GM18498 (cell line): ENCODE results near the gene FAAH.
"Not testable (repeated sequence)": the region's sequence is repeated elsewhere in the genome, so short reads cannot be mapped to it uniquely, and the experiment has no call there.

Experiments
- ATAC-seq: cut with Tn5 transposase; IDR thresholded peaks from one replicate; pipeline ENCODE4 v1.9.1; 2021; ENCODE audit warnings: mild to moderate bottlenecking, moderate library complexity; ENCODE audit not compliant: unreplicated experiment

The FAAH gene

DNA sequence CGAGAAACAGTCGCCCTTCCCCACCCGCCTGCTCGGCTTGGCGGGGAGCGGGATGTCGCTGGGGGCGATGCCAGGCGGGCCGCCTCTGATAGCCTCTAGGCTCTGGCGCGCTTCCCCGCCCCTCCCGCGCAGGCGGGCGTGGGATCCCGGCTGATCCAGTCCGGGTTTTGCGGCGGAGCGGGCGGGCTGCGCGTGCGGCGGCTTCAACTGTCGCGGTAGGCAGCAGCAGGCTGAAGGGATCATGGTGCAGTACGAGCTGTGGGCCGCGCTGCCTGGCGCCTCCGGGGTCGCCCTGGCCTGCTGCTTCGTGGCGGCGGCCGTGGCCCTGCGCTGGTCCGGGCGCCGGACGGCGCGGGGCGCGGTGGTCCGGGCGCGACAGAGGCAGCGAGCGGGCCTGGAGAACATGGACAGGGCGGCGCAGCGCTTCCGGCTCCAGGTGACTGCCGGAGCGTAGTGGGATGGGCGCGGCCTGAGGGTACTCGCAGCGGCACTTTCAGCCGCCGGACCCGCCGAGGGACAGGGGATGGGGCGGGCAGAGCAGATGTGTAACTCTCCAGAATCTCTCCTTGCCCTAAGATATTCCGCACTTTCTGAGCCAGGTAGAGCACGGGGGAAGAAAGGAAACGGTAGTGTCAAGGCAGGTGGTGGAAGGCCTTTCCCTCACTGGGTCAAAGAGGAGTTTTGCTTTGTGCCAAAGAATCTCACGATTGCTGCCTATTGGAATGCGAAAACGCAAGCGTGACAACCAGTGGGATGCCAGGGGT is at the start of gene FAAH:
Gene FAAH (plus strand): TSS at position 210 of the 764 bp plus-strand sequence. CDS start 32 bp downstream, at position 242.
- no peak for ATAC-seq

DNA sequence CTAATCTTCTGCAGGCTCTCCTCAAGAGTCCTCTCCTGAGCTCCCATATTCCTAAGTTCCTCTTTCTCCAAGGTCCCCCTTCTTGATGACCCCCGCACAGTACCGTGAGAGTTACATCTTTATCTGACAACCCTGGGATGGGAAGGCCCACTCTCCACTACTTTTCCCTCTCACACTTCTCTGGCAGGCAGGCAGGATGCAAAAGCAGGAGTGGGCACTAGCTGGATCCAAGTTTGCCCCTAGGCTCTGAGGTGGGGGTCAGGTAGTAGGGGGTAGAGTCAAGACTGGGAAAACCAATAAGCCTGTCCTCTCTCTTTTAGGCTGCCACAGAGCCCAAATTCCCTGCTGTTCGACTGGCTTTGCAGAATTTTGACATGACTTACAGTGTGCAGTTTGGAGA is 49.6 kb upstream of the FAAH start:
- no peak for ATAC-seq

- no peak for ATAC-seq
Measured at GRCh38 chr1:46345281-46345680, 48.8 kb upstream of the FAAH start.

- ATAC-seq, result no peak
Measured at GRCh38 chr1:46352363-46352762, 41.8 kb upstream of the FAAH start.

DNA sequence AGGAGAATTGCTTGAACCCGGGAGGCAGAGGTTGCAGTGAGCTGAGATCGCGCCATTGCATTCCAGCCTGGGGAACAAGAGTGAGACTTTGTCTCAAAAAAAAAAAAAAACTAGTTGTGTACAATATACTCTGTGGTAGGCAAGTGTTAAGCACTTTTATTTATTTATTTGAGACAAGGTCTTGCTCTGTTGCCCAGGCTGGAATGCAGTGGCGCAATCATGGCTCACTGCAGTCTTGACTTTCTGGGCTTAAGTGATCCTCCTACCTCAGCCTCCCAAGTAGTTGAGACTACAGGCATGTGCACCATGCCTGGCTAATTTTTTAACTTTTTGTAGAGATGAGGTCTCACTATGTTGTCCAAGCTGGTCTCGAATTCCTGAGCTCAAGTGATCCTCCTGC is 38.2 kb upstream of the FAAH start:
- not testable (repeated sequence) for ATAC-seq

- ATAC-seq, result no peak
Measured at GRCh38 chr1:46362158-46362557, 32.0 kb upstream of the FAAH start.

DNA sequence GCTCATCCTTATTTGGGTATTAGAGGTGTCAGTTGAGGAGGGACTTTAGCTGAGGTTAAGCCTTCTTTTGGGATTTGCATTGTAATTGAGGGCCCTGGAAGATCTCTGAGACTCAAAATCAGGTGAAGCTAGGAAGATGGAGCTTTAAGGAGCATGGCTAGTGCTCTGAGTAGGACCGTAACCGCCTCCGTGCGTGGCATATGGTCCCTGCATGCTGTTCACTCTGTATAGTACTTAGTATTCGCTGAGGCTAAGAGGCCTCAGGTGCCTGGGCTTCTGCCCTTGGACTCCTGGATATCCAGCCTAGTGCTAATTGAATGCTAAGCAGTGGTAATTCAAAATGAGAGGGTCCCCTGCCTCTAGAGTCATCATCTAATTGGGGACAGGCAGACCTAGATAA is 31.0 kb upstream of the FAAH start:
- no peak for ATAC-seq

DNA sequence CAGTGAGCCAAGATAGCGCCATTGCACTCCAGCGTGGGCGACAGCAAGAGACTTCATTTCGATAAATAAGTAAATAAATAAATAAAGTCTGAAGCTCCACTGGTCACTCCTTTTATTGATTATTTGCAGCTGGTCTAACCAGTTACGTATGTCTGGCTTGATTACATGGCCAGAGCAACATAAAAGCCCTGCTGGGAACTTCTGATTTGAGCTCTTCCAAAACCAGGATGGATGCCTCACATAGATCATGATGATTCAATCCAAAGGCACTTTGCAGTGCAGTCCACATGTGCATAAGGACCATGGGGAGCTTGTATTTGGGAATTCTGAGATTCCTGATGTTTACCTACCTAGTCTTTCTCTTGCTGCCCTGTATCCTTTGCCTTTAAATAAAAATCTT is 29.5 kb upstream of the FAAH start:
- no peak for ATAC-seq

DNA sequence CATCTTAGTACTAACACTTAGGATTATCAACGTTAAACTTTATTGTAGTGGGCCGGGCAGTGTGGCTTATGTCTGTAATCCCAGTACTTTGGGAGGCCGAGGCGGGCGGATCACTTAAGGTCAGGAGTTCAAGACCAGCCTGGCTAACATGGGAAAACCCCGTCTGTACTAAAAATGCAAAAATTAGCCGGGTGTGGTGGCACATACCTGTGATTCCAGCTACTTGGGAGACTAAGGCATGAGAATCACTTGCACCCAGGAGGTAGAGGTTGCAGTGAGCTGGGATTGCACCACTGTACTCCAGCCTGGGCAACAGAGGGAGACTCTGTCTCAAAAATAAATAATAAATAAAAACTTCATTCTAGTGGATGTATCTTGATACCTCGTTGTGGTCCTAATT is 28.3 kb upstream of the FAAH start:
- not testable (repeated sequence) for ATAC-seq

- no peak for ATAC-seq
Measured at GRCh38 chr1:46367072-46367471, 27.0 kb upstream of the FAAH start.

DNA sequence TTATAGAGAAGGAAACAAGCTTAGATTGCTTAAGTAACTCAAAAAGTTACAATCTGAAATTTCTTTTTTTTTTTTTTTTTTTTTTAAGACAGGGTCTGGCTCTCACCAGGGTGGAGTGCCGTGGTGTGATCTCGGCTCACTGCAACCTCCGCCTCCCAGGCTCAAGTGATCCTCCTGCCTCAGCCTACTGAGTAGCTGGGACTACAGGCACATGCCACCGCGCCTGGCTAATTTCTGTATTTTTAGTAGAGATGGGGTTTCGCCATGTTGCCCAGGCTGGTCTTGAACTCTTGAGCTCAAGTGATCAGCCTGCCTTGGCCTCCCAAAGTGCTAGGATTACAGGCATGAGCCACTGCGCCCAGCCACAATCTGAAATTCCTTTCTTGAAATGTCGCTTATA is 26.4 kb upstream of the FAAH start:
- not testable (repeated sequence) for ATAC-seq

- ATAC-seq, result no peak
Measured at GRCh38 chr1:46368791-46369190, 25.3 kb upstream of the FAAH start.

DNA sequence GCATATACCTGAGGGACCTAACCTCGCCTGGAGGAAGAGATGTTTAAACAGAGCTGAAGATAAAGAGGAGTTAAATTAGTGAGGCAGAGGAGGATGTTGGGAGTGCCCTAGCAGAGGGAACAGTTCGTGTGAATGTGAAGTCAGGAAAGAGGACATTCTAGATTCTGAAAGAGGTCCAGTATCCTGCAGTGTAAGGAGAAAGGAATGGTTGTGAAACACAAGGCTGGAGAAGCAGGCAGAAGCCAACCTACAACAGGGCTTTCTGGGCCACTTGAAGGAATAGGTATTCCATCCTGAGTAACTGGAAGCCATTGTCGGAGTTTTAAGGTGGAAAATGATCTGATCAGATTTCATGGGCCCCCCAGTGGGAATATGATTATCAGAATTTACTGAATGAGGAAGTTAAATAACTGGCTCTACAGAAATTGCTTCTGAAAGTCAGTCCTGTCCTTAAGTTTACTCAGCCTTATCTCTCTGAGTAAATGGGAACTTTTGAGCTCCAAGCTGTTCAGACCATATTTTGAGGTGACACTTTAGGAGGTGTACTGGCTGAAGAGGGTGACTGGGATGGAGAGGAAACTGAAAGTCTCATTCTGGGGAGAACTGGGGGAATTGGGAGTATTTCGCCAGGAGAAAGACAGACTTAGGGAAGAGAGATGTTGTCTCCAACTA is 24.4 kb upstream of the FAAH start:
- no peak for ATAC-seq

DNA sequence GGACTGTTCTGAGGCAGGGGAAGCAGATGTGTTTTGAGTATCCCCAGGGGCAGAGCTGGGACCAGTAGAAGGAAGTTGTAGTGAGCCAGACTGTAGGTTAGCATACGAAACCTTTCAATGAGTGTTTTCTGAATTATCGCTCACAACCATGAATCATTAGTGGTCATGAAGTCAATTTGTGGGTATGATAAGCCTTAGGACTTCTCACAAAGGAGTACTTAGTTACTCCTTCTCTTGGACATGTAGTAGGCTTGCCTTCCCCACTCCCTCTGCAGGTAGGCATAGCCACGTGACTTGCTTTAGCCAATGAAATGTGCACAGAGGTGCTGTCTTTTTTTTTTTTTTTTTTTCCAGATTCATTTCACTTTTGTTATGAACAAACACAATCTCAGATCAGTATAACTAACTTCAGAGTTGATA is 23.9 kb upstream of the FAAH start:
- no peak for ATAC-seq

- no peak for ATAC-seq
Measured at GRCh38 chr1:46372431-46372830, 21.7 kb upstream of the FAAH start.

- ATAC-seq, result no peak
Measured at GRCh38 chr1:46379996-46380395, 14.1 kb upstream of the FAAH start.

- ATAC-seq, result no peak
Measured at GRCh38 chr1:46380508-46380907, 13.6 kb upstream of the FAAH start.

GRCh38 chr1:46393510-46393909 is 607 bp upstream of the FAAH start:
- no peak for ATAC-seq

DNA sequence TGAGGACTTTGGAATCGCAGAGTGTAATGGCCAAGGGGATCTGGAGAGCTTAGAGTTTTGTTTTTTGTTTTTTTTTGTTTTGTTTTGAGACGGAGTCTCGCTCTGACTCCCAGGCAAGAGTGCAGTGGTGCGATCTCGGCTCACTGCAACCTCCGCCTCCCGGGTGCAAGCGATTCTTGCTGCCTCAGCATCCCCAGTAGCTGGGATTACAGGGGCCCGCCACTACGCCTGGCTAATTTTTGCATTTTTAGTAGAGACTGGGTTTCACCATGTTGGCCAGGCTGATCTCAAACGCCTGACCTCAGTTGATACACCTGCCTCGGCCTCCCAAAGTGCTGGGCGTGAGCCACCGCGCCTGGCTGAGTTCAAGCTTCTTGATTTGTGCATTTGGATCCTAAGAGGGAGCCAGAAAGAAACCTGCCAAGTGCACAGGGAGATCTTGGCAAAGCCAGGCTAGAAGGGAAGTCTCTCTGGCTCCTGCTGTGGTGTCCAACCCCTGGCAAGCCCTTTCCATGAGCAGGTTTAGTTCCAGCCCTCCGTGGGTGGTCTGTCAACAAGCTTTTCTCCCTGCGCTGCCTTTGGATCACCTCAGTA is 852 bp downstream of the FAAH start:
- no peak for ATAC-seq

GRCh38 chr1:46396441-46397398 is 2.6 kb downstream of the FAAH start:
- no peak for ATAC-seq

DNA sequence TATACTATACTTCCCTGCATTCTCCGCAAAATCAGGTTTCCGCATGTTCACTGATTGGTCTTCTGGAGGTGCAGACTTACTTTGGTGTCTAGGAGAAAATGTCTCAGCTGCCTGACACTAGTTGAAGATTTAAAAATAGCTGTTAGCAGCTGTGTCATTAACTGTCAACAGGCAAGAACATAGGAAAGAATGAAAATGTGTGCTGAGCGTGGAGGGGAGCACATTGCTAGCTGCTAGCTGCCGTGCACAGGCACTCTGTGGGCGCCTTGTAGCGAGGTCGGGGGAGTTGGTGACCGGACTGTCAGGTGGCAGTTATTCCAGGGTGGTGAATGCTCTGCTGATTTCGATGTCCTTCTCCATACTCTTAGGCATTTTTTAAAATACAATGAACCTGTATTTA is 5.2 kb downstream of the FAAH start:
- no peak for ATAC-seq
